Mesenchymal stem cell (in vitro differentiated cells and primary cell): ENCODE data around the gene EVA1C.

ENCODE experiments used
- DNase-seq: peaks from one replicate; pipeline ENCODE4 v3.0.0-alpha.2; 2013
- H2AFZ ChIP-seq: one replicate; pipeline ENCODE4 v1.6.1; 2013; ENCODE audit warnings: low read depth, mild to moderate bottlenecking, control low read depth, inconsistent platforms, low read length, moderate library complexity
- H2AK5ac ChIP-seq: 2 replicates; pipeline ENCODE4 v1.6.1; 2013; ENCODE audit warnings: low read length, moderate library complexity, mild to moderate bottlenecking, inconsistent platforms; ENCODE audit not compliant: severe bottlenecking
- H2BK120ac ChIP-seq: one replicate; pipeline ENCODE4 v1.6.1; 2013; ENCODE audit warnings: low read depth, mild to moderate bottlenecking, inconsistent platforms, low read length, moderate library complexity
- H2BK12ac ChIP-seq, 2 experiments: one replicate each; pipeline ENCODE4 v1.6.1; 2013; ENCODE audit warnings: inconsistent platforms in 2 of 2, low read length in 2 of 2, mild to moderate bottlenecking in 2 of 2, moderate library complexity in 2 of 2, control low read depth in 1 of 2
- H2BK15ac ChIP-seq: one replicate; pipeline ENCODE4 v1.6.1; 2013; ENCODE audit warnings: mild to moderate bottlenecking, low read depth, inconsistent platforms; ENCODE audit not compliant: poor library complexity, severe bottlenecking
- H2BK5ac ChIP-seq: 2 replicates; pipeline ENCODE4 v1.6.1; 2013; ENCODE audit warnings: low read depth, mild to moderate bottlenecking, low read length, control low read depth, inconsistent platforms; ENCODE audit not compliant: poor library complexity, severe bottlenecking
- H3K14ac ChIP-seq, 2 experiments: one replicate each; pipeline ENCODE4 v1.6.1; 2013; ENCODE audit warnings: inconsistent platforms in 2 of 2, low read length in 2 of 2, control low read depth in 1 of 2, mild to moderate bottlenecking in 1 of 2, moderate library complexity in 1 of 2
- H3K18ac ChIP-seq, 2 experiments: one replicate each; pipeline ENCODE4 v1.6.1; 2013; ENCODE audit warnings: inconsistent platforms in 2 of 2, low read length in 2 of 2, control low read depth in 1 of 2, low read depth in 1 of 2, mild to moderate bottlenecking in 1 of 2
- H3K23ac ChIP-seq, 2 experiments: one replicate each; pipeline ENCODE4 v1.6.1; 2013; ENCODE audit warnings: inconsistent platforms in 2 of 2, low read length in 2 of 2, mild to moderate bottlenecking in 2 of 2, moderate library complexity in 2 of 2, control low read depth in 1 of 2
- H3K27ac ChIP-seq: 2 replicates; pipeline ENCODE4 v1.5.1; 2013; ENCODE audit warnings: mild to moderate bottlenecking, moderate library complexity, low read length, control low read depth, inconsistent platforms; ENCODE audit not compliant: poor library complexity, severe bottlenecking
- H3K27me3 ChIP-seq, 2 experiments: 2 replicates each; pipeline versions ENCODE4 v1.6.1 to v1.7.0; 2013; ENCODE audit warnings: low read length in 2 of 2, mild to moderate bottlenecking in 2 of 2, moderate library complexity in 2 of 2, control low read depth in 1 of 2, inconsistent platforms in 1 of 2; ENCODE audit not compliant: control insufficient read depth in 1 of 2, insufficient read depth in 1 of 2
- H3K36me3 ChIP-seq, 2 experiments: 2 replicates each; pipeline versions ENCODE4 v1.6.1 to v1.7.0; 2013; ENCODE audit warnings: low read length in 2 of 2, control low read depth in 1 of 2, inconsistent platforms in 1 of 2, low read depth in 1 of 2, mild to moderate bottlenecking in 1 of 2; ENCODE audit not compliant: insufficient read depth in 2 of 2, control insufficient read depth in 1 of 2
- H3K4ac ChIP-seq, 2 experiments: one replicate each; pipeline ENCODE4 v1.6.1; 2013; ENCODE audit warnings: inconsistent platforms in 2 of 2, low read length in 2 of 2, mild to moderate bottlenecking in 2 of 2, moderate library complexity in 2 of 2, control low read depth in 1 of 2, low read depth in 1 of 2
- H3K4me1 ChIP-seq: 2 replicates; pipeline ENCODE4 v1.6.1; 2013; ENCODE audit warnings: low read depth, low read length, control low read depth; ENCODE audit not compliant: control insufficient read depth, insufficient read depth
- H3K4me2 ChIP-seq: 2 replicates; pipeline ENCODE4 v1.6.1; 2013; ENCODE audit warnings: low read length, mild to moderate bottlenecking, inconsistent platforms; ENCODE audit not compliant: poor library complexity, severe bottlenecking
- H3K4me3 ChIP-seq, 2 experiments: 2 replicates each; pipeline versions ENCODE4 v1.5.1 to v1.7.0; 2013; ENCODE audit warnings: low read length in 2 of 2, mild to moderate bottlenecking in 2 of 2, control low read depth in 1 of 2, low read depth in 1 of 2; ENCODE audit not compliant: insufficient read depth in 1 of 2
- H3K79me1 ChIP-seq: replicated peaks from 2 replicates; pipeline ENCODE4 v1.6.1; 2013; ENCODE audit warnings: mild to moderate bottlenecking, control low read depth, low read length, inconsistent platforms; ENCODE audit not compliant: poor library complexity, severe bottlenecking
- H3K9ac ChIP-seq: 2 replicates; pipeline ENCODE4 v1.7.0; 2013; ENCODE audit warnings: mild to moderate bottlenecking, low read length, moderate library complexity
- H3K9me3 ChIP-seq: 2 replicates; pipeline ENCODE4 v1.7.0; 2013; ENCODE audit warnings: mild to moderate bottlenecking, low read length; ENCODE audit not compliant: control insufficient read depth
- H4K8ac ChIP-seq: one replicate; pipeline ENCODE4 v1.6.1; 2013; ENCODE audit warnings: inconsistent platforms, mild to moderate bottlenecking, low read length, moderate library complexity
- H4K91ac ChIP-seq: one replicate; pipeline ENCODE4 v1.6.1; 2013; ENCODE audit warnings: mild to moderate bottlenecking, low read length, inconsistent platforms
- whole genome bisulfite sequencing: methylation state at CpG from one replicate; pipeline ENCODE4 v1.1.7; 2013; ENCODE audit warnings: mixed read lengths; 5-methylcytosine and 5-hydroxymethylcytosine counted together

EVA1C gene

DNA sequence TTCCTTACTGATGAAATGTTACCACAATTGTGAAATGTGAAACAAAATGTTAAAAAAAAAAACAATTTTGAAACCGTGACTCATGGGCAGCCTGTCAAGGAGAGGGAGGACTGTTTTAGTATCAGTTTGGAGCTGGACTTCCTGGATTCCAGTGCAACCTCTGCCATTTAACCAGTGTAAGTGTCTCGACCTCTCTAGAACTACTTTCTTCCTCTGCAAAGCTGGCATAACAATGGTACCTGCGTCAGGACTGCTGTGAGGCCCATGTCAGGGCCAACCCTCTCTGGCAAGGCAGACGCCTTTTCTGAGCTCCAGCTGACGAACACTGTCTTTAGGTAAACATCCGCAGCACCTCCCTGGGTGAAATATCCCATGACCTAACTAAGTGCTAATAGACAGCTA is 40.6 kb upstream of the EVA1C start:
- Histone ChIP-seq H3K14ac (no peak overlapping the region), H3K23ac (no peak overlapping the region), H3K27ac (peak overlapping the region; percentile 36), H4K91ac (no peak overlapping the region), H4K8ac (no peak overlapping the region), H3K4ac (no peak overlapping the region), H2BK12ac (no peak overlapping the region), H2AK5ac (no peak overlapping the region), H3K36me3 (peaks cover 18 to 89% of the 10 kb centered on the region in 2 experiments), H2BK120ac (no peak overlapping the region), H2AFZ (no peak overlapping the region), H3K4me3 (peak overlapping the region in 1 of 2 experiments; percentile 20), H2BK15ac (no peak overlapping the region), H3K27me3 (no peaks in the 10 kb centered on the region), H3K18ac (no peak overlapping the region), H3K4me2 (no peak overlapping the region), H3K79me1 (peaks cover 24% of the 10 kb centered on the region), H3K9me3 (no peaks in the 10 kb centered on the region), H2BK5ac (no peak overlapping the region), H3K9ac (peak overlapping the region; percentile 81), H3K4me1 (peaks cover 7% of the 10 kb centered on the region)
- WGBS = 77% methylated on average over 6 of the region's 6 CpGs
- DNase-seq = peak; percentile 61

DNA sequence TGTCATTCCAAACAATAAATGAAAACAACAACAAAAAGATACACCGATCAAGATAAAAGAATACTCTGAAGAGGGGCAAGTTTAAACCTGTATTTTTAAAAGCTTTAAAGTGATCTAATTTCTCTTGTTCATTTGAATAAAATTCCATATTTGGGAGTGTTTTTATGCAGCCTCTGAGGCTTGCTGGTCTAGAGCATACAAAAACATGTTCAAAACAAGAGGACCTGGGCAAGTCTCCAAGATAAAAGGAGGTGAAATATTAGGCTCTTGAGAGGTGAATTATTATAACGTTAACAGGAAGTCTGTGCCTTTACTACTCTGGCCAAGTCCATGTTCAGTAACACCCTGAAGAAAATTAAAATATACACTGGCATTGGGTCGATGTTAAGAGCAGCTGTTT is 39.8 kb upstream of the EVA1C start:
- no peak overlapping the region for H3K23ac ChIP-seq
- WGBS = 83% methylated on average over 1 of the region's 3 CpGs

DNA sequence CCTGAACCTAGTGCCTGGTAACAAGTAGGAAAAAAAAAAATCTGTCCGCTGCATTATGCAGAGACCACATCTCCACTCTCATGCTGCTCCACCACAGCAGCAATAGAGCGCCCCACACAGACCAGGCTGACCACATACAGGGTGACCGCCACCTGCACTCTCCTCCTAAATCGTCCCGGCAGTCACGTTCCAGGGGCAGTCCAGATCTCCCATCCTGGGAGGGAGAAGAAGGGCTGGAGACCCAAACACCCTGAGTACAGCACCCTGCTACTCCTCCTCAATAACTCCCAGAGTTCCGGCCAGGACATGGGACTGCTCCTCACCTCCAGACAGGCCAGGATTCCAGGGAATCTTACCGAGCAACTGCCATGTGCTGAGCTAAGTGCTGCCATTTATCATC is 35.0 kb upstream of the EVA1C start:
- Histone ChIP-seq H3K9me3 (no peaks in the 10 kb centered on the region), H2BK12ac (no peak overlapping the region), H3K9ac (no peak overlapping the region), H2BK120ac (no peak overlapping the region), H2AK5ac (no peak overlapping the region), H2AFZ (no peak overlapping the region), H3K27me3 (no peaks in the 10 kb centered on the region), H2BK5ac (no peak overlapping the region), H4K8ac (no peak overlapping the region), H3K79me1 (peaks cover 34% of the 10 kb centered on the region), H3K27ac (no peak overlapping the region), H2BK15ac (no peak overlapping the region), H4K91ac (no peak overlapping the region), H3K23ac (no peak overlapping the region), H3K4me2 (no peak overlapping the region), H3K18ac (no peak overlapping the region), H3K36me3 (peaks cover 30 to 94% of the 10 kb centered on the region in 2 experiments), H3K4ac (no peak overlapping the region), H3K14ac (no peak overlapping the region), H3K4me1 (peaks cover 7% of the 10 kb centered on the region), H3K4me3 (peak overlapping the region in 1 of 2 experiments; percentile 15)
- WGBS = 97% methylated on average over 8 of the region's 8 CpGs
- no peak for DNase-seq

More for the DNA sequence above, 39.8 kb upstream of the EVA1C start:
- H4K91ac ChIP-seq = no peak overlapping the region
- H3K4me3 ChIP-seq = no peak overlapping the region
- H2AK5ac ChIP-seq = no peak overlapping the region
- no peak overlapping the region for H2BK12ac ChIP-seq
- H3K36me3 ChIP-seq = peaks cover 26 to 88% of the 10 kb centered on the region in 2 experiments
- no peak overlapping the region for H2BK120ac ChIP-seq
- no peak for DNase-seq
- H3K27me3 ChIP-seq = no peaks in the 10 kb centered on the region
- H2BK15ac ChIP-seq = no peak overlapping the region
- H2BK5ac ChIP-seq = no peak overlapping the region
- peak overlapping the region; percentile 28 for H3K27ac ChIP-seq
- H3K4ac ChIP-seq = no peak overlapping the region
- no peak overlapping the region for H3K14ac ChIP-seq
- H2AFZ ChIP-seq = no peak overlapping the region
- H3K4me2 ChIP-seq = no peak overlapping the region
- peaks cover 27% of the 10 kb centered on the region for H3K79me1 ChIP-seq
- H3K9me3 ChIP-seq = no peaks in the 10 kb centered on the region
- H3K9ac ChIP-seq = peak overlapping the region; percentile 81
- H3K18ac ChIP-seq = no peak overlapping the region
- peaks cover 7% of the 10 kb centered on the region for H3K4me1 ChIP-seq
- no peak overlapping the region for H4K8ac ChIP-seq

DNA sequence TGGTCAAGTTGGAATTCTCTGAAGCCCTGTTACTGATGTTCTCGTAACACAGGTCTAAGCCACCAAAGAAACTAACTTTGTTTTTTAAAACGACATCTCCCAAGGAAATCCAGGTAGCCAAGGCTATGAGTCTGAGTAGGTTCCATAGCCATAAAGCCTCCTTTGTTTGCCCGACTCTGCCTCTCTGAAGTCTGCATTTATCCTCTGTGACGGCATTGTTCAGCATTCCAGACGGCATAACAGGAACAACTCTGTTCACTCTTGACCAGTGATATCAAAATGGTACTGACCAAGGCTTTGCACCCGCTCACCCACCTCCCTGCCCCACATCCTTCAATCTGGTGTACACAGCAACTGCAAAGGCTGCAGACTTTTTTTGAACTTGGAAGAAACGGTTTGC is 34.5 kb upstream of the EVA1C start:
- peaks cover 35 to 96% of the 10 kb centered on the region in 2 experiments for H3K36me3 ChIP-seq
- H3K9me3 ChIP-seq = no peaks in the 10 kb centered on the region
- DNase-seq = no peak
- no peak overlapping the region for H2BK120ac ChIP-seq
- no peak overlapping the region for H3K14ac ChIP-seq
- no peak overlapping the region for H3K18ac ChIP-seq
- peaks cover 8% of the 10 kb centered on the region for H3K4me1 ChIP-seq
- peaks cover 39% of the 10 kb centered on the region for H3K79me1 ChIP-seq
- no peak overlapping the region for H2BK5ac ChIP-seq
- H3K4me2 ChIP-seq = no peak overlapping the region
- no peak overlapping the region for H2AK5ac ChIP-seq
- H2AFZ ChIP-seq = no peak overlapping the region
- no peaks in the 10 kb centered on the region for H3K27me3 ChIP-seq
- 87% methylated on average over 7 of the region's 7 CpGs for WGBS
- no peak overlapping the region for H4K8ac ChIP-seq
- H2BK15ac ChIP-seq = no peak overlapping the region
- H3K27ac ChIP-seq = no peak overlapping the region
- H3K9ac ChIP-seq = no peak overlapping the region
- H3K4ac ChIP-seq = no peak overlapping the region
- no peak overlapping the region for H2BK12ac ChIP-seq
- no peak overlapping the region for H4K91ac ChIP-seq
- H3K23ac ChIP-seq = no peak overlapping the region
- H3K4me3 ChIP-seq = no peak overlapping the region
